T-helper 1 cell treated with Interleukin-12 subunit alpha and Interleukin-12 subunit beta and Interleukin-4 antibody, amounts not matched to agents 30 ng/mL and 1 ng/mL, for 36 hours (primary cell): ENCODE data around the gene RPUSD1. TPM values are rescaled to one million over a fixed set of nuclear protein-coding genes. Genes with fewer than 3 reads are reported as not detected.
"Not testable (repeated sequence)": the region's sequence is repeated elsewhere in the genome, so short reads cannot be mapped to it uniquely, and the experiment has no call there.

Source experiments
- intact Hi-C: fragments of 100-400 bp; cut with micrococcal nuclease; formaldehyde crosslinking; loops from one replicate; pipeline ENCODE4 v1.15.1; 2024
- total RNA-seq: library from RNA; stranded (reverse); gene quantifications from 2 replicates; pipeline ENCODE4 v1.2.3, GENCODE V29; 2022

The RPUSD1 gene
- total RNA-seq, 1 donor from 2014 or later = 35.4 TPM

DNA sequence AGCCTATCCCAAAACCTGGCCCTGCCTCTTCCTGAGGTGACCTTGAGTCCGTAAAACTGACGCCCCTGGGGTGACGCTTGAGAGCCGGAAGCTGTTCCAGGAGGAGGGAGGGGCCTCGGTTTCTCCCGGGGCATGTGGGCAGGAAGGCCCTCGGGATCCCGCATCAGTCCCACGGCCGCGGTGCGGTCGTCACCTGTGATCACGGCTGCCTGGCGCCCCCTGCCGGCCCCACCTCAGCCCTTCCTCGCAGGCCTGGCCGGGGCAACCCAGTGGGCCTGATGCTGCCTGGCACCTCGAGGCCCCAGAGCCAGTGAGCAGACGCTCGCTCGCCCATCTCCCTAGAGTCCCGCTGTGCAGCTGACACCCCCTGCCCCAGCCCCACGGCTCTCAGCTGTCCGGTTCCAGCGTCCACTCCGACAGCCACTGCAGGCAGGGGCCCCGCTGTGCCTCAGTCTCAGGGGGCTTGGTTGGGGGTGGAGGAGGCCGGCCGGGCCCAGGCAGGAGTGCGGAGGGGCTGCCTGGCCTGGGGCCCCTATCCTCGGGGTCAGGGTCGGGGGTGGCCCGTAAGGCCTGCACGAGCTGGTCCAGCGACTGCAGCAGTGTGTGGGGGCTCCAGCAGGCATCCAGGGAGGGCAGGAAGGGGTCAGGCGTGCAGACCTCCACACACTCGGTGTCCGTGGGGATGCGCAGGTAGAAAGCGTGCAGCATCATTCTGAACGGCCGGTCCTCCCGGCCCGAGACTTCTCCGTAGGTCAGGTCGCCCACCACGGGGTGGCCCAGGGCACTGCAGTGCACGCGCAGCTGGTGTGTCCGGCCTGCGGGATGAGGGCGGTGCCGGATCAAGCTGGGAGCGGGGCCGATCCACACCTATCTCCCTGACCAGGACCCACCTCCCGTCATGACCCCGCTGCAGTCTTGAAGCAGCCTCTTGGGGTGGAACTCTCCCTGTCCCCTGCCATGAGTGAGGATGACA is 2.3 kb downstream of the RPUSD1 start:
- intact Hi-C loops = loop anchor here (1.0 kb wide), 1 partner anchor 75 kb away; no protein-coding TSS in a partner anchor

DNA sequence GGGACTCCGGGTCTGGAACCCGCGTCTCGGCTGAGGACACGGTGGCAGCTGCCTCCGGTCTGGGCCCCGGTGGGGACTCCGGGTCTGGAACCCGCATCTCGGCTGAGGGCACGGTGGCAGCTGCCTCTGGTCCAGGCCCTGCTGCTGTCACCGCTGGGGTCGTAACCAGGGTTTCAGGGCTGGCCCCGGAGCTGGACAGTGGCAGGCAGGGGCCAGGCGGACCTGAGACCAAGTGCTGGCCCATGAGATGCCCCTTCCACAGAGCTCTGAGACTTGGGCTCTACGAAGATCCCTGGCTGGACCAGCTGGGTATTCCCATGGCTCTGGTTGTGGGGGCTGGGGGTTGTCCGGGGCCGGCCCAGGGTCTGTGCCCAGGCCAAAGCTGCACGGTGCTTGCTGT is 3.8 kb downstream of the RPUSD1 start:
- intact Hi-C loops = no loop called here

DNA sequence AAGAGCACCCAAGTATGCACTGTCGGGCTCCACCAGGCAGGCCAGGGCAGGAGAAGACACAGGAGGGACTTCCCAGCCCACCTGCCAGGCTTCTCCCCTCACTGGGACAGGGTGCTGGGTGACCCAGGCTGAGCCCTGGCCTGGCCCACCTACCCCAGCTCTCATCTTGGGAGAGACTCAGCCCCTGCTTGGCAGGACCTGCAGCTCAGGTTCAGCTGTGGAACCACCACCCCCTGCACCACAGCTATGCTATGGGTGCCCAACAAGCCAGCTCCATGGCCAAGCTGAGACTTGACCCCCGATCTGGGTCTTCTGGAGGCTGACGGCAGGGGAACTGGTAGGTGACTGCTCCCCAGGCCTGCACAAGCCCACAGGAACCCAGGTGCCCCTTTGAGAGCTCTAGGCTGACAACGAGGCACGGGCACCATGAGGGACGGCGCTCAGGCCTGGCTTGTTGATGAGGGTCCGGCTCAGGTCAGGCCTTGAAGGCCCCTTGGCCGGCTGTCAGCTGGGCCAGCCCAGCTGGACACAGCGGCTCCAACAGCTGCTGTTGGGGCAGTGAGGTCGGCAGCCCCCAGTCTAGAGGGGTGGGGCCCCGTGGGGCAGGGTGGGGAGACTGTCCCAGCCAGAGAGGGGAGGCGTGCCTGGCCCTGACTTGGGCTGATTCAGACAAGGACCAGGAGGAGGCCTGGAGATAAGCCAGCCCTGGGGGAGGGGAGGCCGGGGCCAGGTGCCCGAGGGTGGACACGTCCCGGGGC is 4.6 kb downstream of the RPUSD1 start:
- intact Hi-C loops = no loop called here

DNA sequence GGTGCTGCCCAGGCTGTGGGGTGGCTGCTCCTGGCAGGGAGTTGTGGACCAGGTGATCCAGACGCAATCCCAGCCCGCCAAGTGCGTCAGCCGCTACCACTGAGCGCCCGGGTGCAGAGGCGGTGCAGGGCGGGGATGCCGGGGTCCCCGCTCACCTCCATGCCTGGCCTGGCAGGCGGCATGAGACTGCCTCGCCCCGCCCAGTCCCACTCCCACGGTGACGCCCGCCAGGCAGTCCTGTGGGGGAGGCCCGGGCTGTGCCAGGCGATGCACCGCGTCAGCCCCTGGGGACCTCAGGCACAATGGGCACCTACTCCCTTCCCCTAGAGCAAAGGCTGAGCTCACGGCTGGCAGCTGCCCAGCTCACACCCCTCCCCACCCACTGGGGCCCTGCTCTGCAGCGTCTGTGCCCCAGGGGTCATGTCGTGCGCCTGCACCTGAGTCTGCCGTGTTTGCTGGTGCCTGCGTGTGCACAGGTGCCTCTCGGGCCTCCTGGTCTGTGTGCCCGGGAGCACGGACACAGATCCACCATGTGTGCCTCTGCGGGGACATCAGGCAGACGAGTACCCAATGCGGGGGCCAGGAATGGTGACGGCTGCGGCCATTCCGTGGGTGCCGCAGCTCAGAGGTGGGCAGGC is 5.3 kb downstream of the RPUSD1 start:
- intact Hi-C loops = no loop called here

DNA sequence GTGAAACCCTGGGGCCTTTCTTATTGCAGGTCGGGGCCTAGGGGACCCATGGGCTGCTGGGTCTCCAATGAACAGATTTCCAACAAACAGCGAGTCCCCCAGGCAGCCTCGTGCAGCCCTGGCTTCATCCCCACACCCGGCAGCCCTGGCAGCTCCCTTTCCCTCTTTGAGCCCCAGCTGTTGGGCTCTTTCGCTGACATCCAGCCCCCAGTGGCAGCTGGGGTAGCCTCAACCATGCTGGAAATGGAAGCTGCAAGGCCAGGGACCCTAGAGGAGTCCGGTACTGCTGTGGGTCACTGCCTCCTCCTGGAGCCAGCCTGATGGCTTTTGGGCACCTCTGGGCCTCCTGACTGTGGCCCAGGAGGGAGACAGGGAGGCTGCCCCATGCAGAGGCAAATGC is 5.9 kb downstream of the RPUSD1 start:
- intact Hi-C loops = no loop called here

DNA sequence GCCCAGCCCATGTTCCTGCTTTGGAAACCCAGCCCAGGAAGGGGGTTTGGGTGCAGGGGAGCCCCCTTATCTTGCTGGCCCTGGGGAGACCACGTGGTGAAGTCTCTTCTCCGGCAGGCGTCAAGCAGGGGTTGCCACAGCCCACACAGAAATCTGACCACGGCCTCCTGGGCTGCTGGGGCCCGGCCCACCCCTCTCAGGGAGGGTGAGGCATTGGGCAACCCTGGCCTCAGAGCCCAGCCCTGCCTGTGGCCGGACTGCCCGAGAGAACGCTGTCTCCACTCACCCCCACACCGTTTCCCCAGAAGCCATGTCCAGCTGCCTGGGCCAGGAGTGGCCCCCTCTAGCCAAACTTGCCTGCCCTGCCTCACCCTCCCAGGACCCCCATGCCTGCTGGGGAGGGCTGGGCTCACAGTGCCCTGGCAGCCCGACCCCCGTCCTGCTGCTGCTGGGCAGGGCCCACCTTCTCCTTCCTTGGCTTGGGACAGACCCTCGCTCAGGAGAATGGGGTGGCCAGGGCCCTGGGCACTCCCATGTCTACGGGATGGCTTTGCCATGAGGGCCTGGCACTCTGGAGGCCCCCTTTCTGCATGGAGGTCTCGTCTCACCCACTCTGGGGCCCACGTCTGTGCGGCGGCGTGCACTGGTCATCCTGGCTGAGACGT is 6.7 kb downstream of the RPUSD1 start:
- intact Hi-C loops = no loop called here

DNA sequence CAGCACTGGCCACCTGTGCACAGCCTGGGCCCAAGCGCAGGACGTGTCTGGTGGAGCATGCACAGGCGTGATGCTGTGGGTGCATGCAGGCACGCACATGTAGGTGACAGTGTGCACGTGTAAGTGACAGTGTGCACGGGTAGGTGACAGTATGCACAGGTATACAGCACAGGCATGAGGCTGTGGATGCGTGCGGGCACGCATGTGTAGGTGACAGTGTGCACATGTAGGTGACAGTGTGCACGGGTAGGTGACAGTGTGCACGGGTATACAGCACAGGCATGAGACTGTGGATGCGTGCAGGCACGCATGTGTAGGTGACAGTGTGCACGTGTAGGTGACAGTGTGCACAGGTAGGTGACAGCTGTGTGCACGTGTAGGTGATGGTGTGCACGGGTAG is 7.9 kb downstream of the RPUSD1 start:
- intact Hi-C loops = no loop called here

DNA sequence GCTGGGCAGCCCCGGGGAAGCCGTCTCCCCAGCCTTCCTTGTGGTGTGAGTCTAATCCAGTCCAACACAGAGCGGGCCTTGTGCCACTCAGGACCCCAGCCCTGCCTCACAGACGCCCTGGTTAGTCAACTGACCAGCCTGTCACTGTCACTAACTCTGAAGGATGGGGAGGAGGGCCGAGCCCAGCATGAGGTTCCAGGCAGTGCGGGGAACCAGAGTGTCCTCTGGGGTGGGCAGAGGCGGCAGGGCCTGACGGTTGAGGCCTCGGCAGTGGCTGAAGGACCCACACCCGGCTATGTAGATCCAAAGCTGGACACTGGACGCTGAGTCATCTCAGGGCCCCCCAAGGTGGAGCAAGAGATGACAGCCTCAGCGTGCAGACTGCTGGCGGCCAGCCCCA is 8.6 kb downstream of the RPUSD1 start:
- intact Hi-C loops = no loop called here

DNA sequence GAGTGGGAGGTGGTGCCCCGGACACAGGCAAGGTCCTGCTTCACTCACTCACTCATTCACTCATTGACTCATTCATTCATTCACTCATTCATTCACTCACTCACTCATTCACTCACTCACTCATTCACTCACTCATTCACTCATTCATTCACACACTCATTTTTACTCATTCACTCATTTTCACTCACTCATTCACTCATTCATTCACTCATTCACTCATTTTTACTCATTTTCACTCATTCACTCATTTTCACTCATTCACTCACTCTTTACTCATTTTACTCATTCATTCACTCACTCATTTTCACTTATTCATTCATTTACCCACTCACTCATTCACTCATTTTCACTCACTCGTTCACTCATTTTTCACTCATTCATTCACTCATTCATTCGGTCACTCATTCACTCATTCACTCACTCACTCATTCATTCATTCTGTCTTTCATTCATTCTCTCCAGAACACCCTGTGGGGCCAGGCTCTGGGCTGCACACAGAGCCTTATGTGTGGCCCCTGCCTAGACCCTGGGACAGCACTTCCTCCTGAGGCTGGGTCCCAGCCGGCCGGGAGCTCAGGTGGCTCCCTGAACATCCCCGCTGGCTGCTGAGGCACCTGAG is 9.2 kb downstream of the RPUSD1 start:
- intact Hi-C loops = no loop called here

DNA sequence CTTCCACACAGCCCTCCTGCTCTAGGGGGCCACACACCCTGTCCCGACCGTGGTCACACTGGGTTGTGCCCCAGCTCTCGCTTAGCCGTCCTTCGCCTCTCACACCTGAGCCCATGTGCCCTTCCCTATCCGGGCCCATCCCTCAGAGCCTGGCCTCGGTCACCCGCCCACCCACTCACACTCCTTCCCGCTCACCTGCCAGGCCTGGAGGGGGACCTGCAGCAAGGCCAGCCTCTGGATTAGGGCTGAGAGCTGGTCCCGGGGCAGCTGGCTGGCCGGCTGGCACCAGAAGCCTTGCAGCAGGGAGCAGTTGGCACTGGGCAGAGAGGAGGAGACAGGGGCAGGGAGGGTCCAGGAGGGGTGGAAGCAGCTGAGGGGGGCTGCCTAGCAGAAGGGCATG is 9.7 kb downstream of the RPUSD1 start:
- intact Hi-C loops = no loop called here

DNA sequence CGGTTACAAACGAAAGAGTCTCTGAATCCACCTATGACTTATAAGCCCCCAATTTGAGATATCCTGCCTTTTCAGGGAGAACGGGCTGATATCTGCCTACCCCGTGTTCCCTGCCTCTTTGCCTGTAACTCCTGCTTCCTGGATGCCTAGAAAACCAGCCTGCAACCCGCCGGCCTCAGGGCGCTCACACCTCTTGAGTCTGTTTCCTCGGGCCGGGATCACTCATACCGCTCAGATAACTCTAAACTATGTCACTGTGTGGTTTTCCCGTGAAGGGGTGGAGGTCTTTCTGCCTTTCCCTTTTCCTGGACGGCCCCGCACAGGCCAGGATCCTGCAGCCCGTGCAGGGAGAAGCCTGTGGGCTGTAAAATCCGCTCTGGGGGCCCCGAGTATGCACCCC is 10.4 kb downstream of the RPUSD1 start:
- intact Hi-C loops = no loop called here

DNA sequence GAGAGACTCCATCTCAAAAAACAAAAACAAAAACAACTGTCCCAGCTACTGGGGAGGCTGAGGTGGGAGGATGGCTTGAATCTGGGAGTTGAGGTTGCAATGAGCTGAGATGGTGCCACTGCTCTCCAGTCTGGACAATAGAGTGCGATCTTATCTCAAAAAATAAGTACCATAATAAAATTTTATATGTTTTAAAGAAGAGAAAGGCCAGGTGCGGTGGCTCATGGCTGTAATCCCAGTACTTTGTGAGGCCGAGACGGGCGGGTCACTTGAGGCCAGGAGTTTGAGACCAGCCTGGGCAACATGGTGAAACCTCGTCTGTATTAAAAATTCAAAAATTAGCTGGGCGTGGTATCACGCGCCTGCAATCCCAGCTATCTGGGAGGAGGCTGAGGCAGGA is 11.4 kb downstream of the RPUSD1 start:
- intact Hi-C loops = no loop called here

DNA sequence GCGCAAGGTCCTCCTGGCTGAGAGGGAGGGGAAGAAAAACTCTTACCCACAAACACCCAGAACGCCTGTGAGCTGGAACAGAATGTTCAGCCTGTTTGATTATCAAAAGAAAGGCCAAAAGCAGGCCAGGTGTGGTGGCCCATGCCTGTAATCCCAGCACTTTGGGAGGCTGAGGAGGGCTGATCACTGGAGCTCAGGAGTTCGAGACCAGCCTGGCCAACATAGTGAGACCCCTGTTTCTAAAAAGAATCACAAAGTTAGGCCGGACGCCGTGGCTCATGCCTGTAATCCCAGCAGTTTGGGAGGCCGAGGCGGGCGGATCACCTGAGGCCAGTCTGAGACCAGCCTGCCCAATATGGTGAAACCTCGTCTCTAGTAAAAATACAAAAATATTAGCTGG is 11.9 kb downstream of the RPUSD1 start:
- intact Hi-C loops = not testable (repeated sequence)

DNA sequence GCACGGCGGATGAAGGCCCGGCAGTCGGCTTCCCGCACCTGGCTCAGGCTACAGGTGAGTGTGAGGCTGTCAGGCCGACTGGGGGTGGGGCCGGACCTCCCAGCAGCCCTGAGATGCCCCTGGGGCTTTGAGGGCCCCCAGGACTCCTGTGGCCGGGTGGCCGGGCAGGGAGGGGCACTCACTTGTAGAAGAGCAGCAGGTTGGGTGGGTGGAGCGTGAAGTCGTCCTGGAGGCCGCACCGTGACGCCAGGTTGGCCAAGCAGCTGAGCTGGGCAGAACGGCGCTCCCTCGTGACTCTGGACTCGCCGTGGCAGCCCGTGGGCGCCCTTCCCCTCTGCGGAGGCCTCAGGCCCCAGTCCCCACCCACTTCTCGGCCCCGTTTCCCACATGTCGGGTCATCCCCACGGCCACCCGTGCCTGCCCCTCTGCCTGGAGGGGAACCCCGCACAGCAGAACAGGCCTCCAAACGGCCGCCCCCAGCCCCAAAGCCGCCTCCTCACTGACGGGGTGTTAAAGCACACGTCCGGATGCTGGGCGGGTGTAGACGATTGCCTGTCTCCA is 12.9 kb downstream of the RPUSD1 start:
- intact Hi-C loops = no loop called here

DNA sequence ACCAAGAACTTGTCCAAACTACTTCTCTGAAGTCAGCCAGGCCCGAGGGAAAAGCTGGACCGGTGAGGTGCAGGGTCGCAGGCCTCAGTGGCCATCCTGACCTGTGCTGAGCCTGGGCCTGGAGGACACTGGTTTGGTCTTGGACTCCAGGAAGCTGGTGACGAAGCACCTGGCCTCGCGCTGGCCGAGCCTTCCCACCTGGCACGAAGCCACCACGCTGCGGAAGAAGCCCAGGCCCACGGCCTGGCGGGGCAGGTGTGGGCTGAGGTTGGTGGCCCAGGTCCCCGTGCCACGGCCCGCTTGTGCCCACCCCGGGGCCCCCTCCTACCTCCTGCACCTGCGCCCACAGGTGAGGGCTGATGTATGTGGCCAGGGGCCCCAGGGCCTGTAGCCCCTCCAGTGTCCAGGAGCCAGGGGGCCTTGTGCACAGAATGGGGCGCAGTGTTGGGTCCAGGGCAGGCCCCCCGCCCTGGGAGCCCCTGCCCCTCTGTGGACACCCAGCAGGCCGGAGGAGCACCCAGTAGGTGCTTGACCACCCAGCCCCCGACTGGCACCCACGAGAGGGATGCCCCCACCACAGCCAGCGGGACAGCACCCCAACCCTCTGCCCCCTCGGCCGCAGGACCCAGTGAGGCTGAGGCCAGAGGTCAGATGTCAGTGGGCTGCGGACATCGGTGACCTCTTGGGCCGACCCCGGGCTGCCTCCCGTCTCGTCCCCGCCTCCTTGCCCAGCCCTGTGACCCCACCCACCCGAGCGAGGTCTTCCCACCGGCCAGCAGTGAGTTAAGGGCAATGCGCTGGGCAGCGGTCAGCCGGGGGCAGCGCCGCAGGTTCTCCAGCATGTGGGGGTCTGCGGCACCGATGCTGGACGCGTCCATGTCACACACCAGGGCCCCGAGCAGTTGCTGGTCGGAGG is 13.8 kb downstream of the RPUSD1 start:
- intact Hi-C loops = no loop called here

DNA sequence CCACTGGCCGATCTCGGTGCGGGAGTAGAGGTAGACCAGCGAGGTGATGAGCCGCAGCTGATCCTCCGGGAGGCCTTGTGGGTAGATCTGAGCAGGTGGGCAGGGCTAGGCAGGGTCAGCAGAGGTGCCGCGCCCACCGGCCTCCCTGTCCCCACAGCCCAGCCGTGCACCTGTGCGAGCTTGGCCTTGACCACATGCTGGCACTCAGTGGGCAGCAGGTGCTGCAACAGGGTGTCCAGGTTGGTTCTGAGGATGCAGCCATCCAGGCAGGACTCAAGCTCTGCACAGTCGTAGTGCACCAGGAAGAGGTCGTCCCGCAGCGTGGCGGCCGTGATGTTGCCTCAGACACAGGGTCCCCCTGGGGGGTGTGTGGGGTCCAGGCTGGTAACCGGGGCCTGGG is 15.2 kb downstream of the RPUSD1 start:
- intact Hi-C loops = no loop called here

DNA sequence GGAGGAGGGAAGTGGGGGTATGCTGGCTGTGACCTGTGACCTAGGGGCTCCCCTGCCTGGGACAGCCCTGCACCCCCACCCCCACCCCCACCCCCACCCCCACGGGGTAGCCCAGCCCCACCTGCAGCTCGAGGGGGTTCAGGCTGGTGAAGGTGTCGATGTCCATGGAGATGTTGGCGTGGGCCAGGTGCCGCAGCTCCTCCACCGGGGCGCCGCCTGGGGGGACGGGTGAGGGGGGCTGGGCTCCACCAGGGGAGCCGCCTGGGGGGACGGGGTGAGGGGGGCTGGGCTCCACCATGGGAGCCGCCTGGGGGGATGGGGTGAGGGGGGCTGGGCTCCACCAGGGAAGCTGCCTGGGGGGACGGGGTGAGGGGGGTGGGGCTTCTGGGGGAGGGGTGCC is 17.8 kb downstream of the RPUSD1 start:
- intact Hi-C loops = no loop called here

DNA sequence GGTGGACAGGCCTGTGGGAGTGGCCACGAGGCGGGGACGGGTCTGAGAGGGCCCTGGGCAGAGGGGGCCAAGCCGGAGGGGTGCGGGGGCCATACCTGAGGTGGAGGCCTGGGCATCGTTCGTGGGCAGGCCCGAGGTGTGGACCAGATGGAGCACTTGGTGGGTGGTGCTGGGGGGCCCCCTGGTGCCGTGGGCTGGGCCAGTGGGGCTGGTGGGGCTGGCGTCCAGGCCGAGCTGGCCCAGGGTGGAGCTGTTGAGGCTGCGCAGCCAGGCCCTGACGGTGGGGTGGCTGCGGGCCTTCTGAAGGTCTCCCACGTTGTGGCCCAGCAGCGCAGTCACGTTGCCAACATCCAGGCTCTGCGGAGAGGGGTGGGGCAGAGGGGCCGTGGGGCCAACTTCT is 18.2 kb downstream of the RPUSD1 start:
- intact Hi-C loops = no loop called here

DNA sequence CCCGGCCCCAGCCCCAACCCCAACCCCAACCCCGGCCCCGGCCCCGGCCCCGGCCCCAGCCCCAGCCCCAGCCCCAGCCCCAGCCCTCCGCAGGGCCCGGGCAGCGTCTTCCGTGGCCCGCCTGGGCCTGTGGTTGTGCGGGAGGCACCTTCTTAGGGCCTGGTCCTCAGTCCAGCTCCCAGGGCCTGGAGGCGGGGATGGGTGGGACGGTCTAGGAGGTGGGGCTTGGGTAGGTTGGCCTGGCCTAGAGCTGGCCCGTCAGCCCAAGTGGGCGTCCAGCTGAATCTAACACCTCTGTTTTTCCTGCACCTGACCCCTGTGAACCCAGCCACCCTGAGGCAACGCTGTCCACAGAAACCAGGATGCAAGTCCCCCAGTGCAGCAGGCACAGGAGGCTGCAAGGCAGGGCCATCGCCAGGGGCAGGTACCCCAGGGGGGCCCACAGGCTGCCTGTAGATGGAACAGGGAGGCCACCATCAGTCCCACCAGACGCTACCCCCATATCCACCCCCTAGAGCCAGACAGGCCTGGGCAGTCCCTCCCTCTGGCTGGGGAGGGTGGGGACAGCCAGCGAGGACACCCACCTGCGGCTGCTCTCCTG is 18.9 kb downstream of the RPUSD1 start:
- intact Hi-C loops = no loop called here
